Heart left ventricle (tissue), 13 donors: ENCODE data around the gene STK32C.

Source experiments
- POLR2A ChIP-seq, 2 donors: fragments of 450-650 bp; IDR thresholded peaks; one replicate each; pipeline ENCODE4 v1.6.1; 2017; ENCODE audit warnings: antibody characterized with exemption in 2 of 2, mild to moderate bottlenecking in 2 of 2, moderate library complexity in 2 of 2
- TF ChIP-seq, protein P1 (sequence below), 12 donors: fragments of 200-600 bp; sonication (generic) in 4 of 12; IDR thresholded peaks; one replicate each; pipeline versions ENCODE4 v1.5.0 to v1.8.0; 2018 to 2022; ENCODE audit warnings: antibody characterized with exemption in 12 of 12, mild to moderate bottlenecking in 5 of 12
- donor health status: ischemic (EF 13 %, LVEDD 7.1; RV severe dilation, severe dysfunction).
- donor health status: DM: no; HTN: yes; CAD: no.
- donor health status: DM: no; HTN: no; CAD: no.
- donor health status: ischemic (EF 25% LVEDD 6.9; RV normal size, moderate dysfunction).
- donor health status: ischemic (EF 25% LVEDD 5.7; RV mildly dilated, moderate dysfunction).
- donor health status: ischemic (EF 35%, LVEDD 5.7; RV mildly dilated, moderate dysfunction).
- donor health status: nonischemic (EF 11% LVEDD 7.7; RV severe dilation, severe dysfunction).
- donor health status: DM: yes; HTN: yes; CAD: no.
- donor health status: PGD.
- donor health status: ischemic (EF 29% LVEDD 5.4; RV normal size, mild dysfunction).
- donor health status: nonischemic (EF 23%, LVEDD 6.1; RV moderate dilation, normal function).

DNA sequence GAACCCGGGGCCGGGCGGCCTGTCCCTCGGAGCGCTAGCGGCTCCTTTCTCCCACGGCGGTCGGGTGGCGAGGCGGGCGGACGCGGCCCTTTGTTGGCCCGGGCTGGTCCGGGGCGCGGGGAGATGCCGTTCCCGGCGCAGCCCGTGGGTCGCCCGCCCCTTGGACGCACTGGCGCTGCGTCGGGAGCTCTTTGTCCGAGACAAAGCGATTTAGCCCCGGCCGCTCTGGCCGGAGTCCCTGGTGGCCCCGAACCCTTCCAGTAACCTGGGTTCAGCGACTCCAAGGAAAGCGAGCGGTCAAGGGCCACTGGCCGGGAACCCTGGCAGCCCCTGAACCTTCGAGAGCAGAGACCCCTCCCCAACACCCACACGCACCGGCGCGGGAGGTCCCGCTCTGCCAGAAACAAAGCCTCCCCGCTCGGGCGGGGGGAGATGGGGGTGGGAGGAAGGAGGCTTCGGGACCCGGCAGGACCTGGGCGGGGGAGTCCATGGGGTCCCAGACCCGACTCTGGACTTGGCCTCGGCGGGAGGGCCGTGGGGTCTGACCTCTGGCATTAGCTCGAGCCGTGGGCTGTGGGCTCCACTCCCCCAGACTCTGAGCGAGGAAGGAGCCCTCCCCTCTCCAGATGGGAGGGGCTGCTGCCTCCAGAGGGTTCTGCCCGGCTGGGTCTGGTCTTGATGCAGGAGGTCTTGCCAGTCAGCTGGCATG lies 120.2 kb downstream of the STK32C start:
- TF ChIP-seq, protein P1, sequence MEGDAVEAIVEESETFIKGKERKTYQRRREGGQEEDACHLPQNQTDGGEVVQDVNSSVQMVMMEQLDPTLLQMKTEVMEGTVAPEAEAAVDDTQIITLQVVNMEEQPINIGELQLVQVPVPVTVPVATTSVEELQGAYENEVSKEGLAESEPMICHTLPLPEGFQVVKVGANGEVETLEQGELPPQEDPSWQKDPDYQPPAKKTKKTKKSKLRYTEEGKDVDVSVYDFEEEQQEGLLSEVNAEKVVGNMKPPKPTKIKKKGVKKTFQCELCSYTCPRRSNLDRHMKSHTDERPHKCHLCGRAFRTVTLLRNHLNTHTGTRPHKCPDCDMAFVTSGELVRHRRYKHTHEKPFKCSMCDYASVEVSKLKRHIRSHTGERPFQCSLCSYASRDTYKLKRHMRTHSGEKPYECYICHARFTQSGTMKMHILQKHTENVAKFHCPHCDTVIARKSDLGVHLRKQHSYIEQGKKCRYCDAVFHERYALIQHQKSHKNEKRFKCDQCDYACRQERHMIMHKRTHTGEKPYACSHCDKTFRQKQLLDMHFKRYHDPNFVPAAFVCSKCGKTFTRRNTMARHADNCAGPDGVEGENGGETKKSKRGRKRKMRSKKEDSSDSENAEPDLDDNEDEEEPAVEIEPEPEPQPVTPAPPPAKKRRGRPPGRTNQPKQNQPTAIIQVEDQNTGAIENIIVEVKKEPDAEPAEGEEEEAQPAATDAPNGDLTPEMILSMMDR (IDR thresholded peaks at IDR 0.05), result no peak
- TF ChIP-seq POLR2A (IDR thresholded peaks at IDR 0.05), result no peak
